22Rv1 (cell line): ENCODE results near the gene KRTAP17-1.

Experiments used
- ZFX ChIP-seq: fragments of 450-650 bp; IDR thresholded peaks from 2 replicates; pipeline ENCODE4 v1.6.1; 2017; ENCODE audit warnings: antibody characterized with exemption, borderline replicate concordance
- TF ChIP-seq, protein P1 (sequence below): fragments of 450-650 bp; IDR thresholded peaks from 2 replicates; pipeline ENCODE4 v1.5.1; 2017; ENCODE audit warnings: mild to moderate bottlenecking

DNA sequence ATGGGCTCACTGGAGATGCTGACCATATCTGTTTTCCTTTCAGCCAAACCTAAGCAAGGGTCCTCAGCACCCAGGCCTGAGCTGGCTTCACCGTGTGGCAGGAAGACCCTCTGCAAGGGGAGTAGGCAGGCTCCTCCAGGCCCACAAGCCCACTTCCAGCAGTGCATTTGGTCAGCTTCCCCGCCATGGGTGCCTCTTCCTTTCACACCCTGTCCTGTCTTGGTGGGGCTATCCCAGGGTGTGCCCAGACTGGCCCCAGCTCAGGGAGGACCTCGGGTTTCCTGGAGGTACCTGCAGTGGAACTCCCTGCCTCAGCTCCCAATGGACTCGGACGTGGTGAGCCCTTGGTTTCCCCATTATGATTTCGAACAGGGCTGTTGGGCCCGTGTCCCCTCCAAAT, 12.7 kb upstream of the KRTAP17-1 start:
- TF ChIP-seq, protein P1, sequence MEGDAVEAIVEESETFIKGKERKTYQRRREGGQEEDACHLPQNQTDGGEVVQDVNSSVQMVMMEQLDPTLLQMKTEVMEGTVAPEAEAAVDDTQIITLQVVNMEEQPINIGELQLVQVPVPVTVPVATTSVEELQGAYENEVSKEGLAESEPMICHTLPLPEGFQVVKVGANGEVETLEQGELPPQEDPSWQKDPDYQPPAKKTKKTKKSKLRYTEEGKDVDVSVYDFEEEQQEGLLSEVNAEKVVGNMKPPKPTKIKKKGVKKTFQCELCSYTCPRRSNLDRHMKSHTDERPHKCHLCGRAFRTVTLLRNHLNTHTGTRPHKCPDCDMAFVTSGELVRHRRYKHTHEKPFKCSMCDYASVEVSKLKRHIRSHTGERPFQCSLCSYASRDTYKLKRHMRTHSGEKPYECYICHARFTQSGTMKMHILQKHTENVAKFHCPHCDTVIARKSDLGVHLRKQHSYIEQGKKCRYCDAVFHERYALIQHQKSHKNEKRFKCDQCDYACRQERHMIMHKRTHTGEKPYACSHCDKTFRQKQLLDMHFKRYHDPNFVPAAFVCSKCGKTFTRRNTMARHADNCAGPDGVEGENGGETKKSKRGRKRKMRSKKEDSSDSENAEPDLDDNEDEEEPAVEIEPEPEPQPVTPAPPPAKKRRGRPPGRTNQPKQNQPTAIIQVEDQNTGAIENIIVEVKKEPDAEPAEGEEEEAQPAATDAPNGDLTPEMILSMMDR, result no peak
- TF ChIP-seq ZFX, result no peak
